SH-SY5Y (cell line): Measurements from ENCODE around the gene CMC1.

ENCODE experiments used
- GATA2 ChIP-seq: IDR thresholded peaks from 2 replicates; pipeline ENCODE4 v1.6.1; 2011; ENCODE audit warnings: mild to moderate bottlenecking, low read depth, low read length
- GATA3 ChIP-seq: IDR thresholded peaks from 2 replicates; pipeline ENCODE4 v1.6.1; 2011; ENCODE audit warnings: low read depth, mild to moderate bottlenecking, low read length, moderate library complexity

DNA sequence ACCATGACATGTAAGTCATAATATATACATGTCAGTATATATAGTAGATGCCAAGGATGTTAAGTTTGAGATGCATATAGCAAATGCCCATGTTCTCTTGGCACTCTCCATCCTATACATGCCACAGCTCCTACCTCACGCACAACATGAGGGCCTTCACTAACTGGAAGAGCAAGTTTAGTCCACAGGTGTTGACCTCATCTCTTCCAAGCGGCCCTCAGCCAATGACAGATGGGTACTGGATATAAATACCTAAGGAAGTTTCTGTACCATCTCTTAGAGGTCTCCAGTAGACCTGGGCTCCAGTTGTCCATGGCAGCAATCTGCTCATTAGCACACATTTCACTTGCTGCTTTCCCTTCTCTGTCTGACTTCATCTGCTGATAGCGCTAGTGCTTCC is 43.3 kb upstream of the CMC1 start:
- TF ChIP-seq GATA3 (no peak), GATA2 (no peak)
